Kidney epithelial cell (primary cell): ENCODE results near the gene MORN1. TPM values are rescaled to one million over a fixed set of nuclear protein-coding genes. Genes with fewer than 3 reads are reported as not detected.

Experiments used
- DNase-seq: peaks from one replicate; pipeline ENCODE4 v3.0.0-alpha.2; 2010; ENCODE audit warnings: low read depth
- H3K27me3 ChIP-seq: 2 replicates; pipeline ENCODE4 v1.6.0; 2011; ENCODE audit warnings: low read length; ENCODE audit not compliant: control insufficient read depth, insufficient read depth
- H3K36me3 ChIP-seq: 2 replicates; pipeline ENCODE4 v1.5.1; 2011; ENCODE audit warnings: low read length; ENCODE audit not compliant: control insufficient read depth, insufficient read depth
- H3K4me3 ChIP-seq: 2 replicates; pipeline ENCODE4 v1.5.1; 2011; ENCODE audit warnings: low read depth, mild to moderate bottlenecking, control low read depth, low read length
- total RNA-seq: library from RNA; depleted of rRNA; stranded (reverse); fragments of >200 nt; gene quantifications from 2 replicates; pipeline ENCODE4 v1.2.3, GENCODE V29; 2015
- TF ChIP-seq, protein P1 (sequence below): IDR thresholded peaks from 2 replicates; pipeline ENCODE4 v1.5.1; 2011; ENCODE audit warnings: mild to moderate bottlenecking, moderate library complexity, low read length, control low read depth, inconsistent platforms; ENCODE audit not compliant: insufficient read depth, poor library complexity, severe bottlenecking

The MORN1 gene
- total RNA-seq, 1 donor from 2014 or later: 8.4 TPM

DNA sequence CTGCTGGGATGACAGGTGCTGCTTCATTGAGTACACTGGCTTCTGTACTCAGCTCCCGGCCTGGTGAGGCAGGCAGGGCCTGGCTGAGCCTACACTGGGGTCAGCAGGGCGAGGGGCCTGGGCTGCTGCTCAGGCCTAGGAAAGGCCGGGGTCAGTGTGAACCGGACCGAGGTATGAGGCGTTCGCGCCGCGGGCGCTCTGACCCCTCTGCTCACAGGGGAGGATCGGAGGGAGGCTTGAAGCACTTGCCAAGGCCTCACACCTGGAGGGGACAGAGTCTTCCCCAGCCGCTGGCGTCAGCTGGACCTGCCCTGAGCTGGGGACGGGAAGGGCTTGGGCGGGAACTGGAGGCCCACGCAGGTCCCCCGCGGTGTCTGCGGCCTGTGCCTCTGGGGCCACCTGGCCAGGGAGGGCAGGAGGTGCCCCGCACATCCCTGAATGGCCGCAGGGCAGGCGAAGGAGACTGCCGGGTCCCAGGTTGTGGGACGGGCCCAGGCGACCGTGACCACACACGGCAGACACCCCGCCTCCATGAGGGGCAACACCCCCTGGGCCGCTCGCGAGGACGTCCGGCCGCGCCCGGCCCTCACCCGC lies 20.5 kb upstream of the MORN1 start:
- Histone ChIP-seq H3K36me3 (peaks cover 3% of the 10 kb centered on the region), H3K4me3 (peak overlapping the region; percentile 77), H3K27me3 (peaks cover 3% of the 10 kb centered on the region)
- TF ChIP-seq, protein P1, sequence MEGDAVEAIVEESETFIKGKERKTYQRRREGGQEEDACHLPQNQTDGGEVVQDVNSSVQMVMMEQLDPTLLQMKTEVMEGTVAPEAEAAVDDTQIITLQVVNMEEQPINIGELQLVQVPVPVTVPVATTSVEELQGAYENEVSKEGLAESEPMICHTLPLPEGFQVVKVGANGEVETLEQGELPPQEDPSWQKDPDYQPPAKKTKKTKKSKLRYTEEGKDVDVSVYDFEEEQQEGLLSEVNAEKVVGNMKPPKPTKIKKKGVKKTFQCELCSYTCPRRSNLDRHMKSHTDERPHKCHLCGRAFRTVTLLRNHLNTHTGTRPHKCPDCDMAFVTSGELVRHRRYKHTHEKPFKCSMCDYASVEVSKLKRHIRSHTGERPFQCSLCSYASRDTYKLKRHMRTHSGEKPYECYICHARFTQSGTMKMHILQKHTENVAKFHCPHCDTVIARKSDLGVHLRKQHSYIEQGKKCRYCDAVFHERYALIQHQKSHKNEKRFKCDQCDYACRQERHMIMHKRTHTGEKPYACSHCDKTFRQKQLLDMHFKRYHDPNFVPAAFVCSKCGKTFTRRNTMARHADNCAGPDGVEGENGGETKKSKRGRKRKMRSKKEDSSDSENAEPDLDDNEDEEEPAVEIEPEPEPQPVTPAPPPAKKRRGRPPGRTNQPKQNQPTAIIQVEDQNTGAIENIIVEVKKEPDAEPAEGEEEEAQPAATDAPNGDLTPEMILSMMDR: no peak
- DNase-seq: no peak

DNA sequence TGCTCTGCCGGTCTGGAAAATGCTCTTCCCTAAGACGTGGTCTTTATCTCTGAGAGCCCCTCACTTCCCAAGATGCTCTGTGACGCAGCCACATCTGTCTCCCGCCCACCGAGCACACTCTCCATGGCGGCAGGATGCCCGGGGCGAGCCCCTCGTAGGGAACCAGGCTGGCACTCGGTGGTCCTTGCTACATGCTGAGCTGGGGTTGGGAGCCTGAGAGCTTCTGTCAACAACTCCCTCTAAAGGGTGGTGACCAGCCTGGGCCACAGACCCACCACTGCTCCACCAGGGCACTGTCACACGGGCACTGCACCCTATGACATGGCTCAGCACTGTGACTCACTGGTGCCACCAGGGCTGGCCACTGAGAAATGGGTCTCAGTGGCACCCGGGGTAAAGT lies 18.4 kb upstream of the MORN1 start:
- TF ChIP-seq, protein P1: no peak
- no peak for DNase-seq

DNA sequence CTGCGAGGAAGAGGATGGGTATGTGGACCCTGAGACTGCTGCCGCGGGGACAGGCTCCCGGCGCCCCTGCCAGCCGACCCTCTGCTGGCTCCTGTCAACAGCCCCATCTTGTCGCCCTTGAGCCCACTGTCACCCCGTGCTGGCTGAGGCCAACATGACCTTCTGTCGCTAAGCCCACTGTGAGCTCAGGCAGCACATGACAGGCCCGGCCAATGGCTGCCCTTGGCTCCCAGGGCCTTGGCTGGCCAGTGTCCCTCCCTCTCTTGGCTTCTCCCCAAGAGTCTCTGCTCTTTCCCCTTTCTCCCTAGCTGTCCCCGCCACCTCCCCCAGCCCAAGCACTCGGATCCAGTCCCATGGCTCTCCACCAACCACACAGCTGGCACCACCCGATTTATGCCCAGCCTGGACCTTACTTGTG lies 17.5 kb upstream of the MORN1 start:
- peaks cover 3% of the 10 kb centered on the region for H3K36me3 ChIP-seq
- no peak for DNase-seq
- TF ChIP-seq, protein P1: no peak
- H3K27me3 ChIP-seq: no peaks in the 10 kb centered on the region
- no peak overlapping the region for H3K4me3 ChIP-seq

More for the DNA sequence above, 18.4 kb upstream of the MORN1 start:
- H3K27me3 ChIP-seq: no peaks in the 10 kb centered on the region
- H3K4me3 ChIP-seq: no peak overlapping the region
- H3K36me3 ChIP-seq: peaks cover 3% of the 10 kb centered on the region

DNA sequence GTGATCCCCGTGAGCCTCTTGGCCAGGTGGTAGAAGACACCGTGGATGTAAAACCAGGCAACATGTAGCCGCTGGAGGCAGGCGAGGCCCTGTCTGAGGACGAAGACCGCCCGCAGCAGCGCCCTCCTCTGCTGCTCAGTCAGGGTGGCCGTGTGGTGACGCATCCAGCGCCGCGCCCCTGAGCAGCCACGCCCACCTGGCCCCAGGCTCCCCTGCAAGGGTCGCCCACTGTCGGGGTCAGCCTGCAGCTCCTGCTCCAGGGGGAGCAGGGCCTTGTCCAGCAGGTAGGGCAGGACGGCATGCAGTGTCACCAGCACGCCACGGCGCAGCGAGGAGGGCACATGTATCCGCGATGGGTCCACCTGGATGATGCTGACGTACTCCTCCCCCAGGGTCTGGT lies 17.1 kb upstream of the MORN1 start:
- Histone ChIP-seq H3K36me3 (peaks cover 3% of the 10 kb centered on the region), H3K27me3 (no peaks in the 10 kb centered on the region), H3K4me3 (no peak overlapping the region)
- TF ChIP-seq, protein P1: no peak
- no peak for DNase-seq

DNA sequence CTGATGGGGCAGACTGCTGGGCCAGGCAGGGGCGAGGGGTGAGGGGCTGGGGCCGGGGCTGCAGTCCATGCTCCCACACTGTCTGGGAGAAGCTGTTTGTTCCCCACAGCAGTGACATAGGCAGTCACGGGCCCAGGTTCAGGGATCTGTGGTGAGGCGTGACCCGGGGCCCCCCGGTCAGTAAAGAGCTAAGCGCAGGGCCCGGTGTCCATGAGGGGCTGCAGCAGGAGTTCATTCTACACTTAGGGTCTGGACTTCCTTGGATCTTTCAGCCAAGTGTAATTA lies 16.6 kb upstream of the MORN1 start:
- DNase-seq: no peak
- TF ChIP-seq, protein P1: no peak
- Histone ChIP-seq H3K36me3 (peaks cover 3% of the 10 kb centered on the region), H3K27me3 (no peaks in the 10 kb centered on the region), H3K4me3 (no peak overlapping the region)
